SK-N-SH (cell line): ENCODE data around the gene KCNJ15. TPM values are rescaled to one million over a fixed set of nuclear protein-coding genes. Genes with fewer than 3 reads are reported as not detected.

Experiments
- CTCF ChIA-PET: fragments of 300-600, 350-600 bp; formaldehyde crosslinking; extraction: SDS; loops from one replicate; lab custom pipeline; 2021; lab: Yijun Ruan, JAX
- POLR2A ChIA-PET: fragments of 350-600 bp; sonication (Branson Sonifier 250); formaldehyde crosslinking; extraction: SDS; loops from one replicate; lab custom pipeline; 2020; ENCODE audit warnings: antibody characterized with exemption, inconsistent platforms; lab: Yijun Ruan, JAX
- DNase-seq: peaks from one replicate; pipeline ENCODE4 v3.0.0; 2012
- H2AFZ ChIP-seq: fragments of 200-600 bp; sonication (generic); 2 replicates; pipeline ENCODE4 v1.8.1; 2016; ENCODE audit warnings: antibody characterized with exemption, mild to moderate bottlenecking, low read depth
- H3F3A ChIP-seq: fragments of 200-600 bp; sonication (generic); replicated peaks from 2 replicates; pipeline ENCODE3; 2016; ENCODE audit warnings: antibody characterized with exemption, mild to moderate bottlenecking; ENCODE audit not compliant: insufficient read depth
- H3K27ac ChIP-seq, 2 experiments: fragments of 200-500 bp in 1 of 2; fragments of 200-600 bp in 1 of 2; sonication (Bioruptor generic) in 1 of 2; sonication (generic), shearing (Covaris generic) in 1 of 2; 2 replicates each; pipeline versions ENCODE4 v1.5.1 to v1.6.1; 2014 to 2016; ENCODE audit warnings: low read depth in 2 of 2, inconsistent platforms in 1 of 2, low read length in 1 of 2, mild to moderate bottlenecking in 1 of 2, mixed read lengths in 1 of 2
- H3K27me3 ChIP-seq: fragments of 200-600 bp; sonication (generic), shearing (Covaris generic); 2 replicates; pipeline ENCODE4 v1.6.1; 2016; ENCODE audit warnings: mixed run types; ENCODE audit not compliant: insufficient read depth
- H3K36me3 ChIP-seq, 2 experiments: fragments of 200-500 bp in 1 of 2; fragments of 200-600 bp in 1 of 2; sonication (Bioruptor generic) in 1 of 2; sonication (generic) in 1 of 2; replicated peaks in 1 of 2; 2 replicates each; pipeline versions ENCODE3 to v1.5.1; 2014 to 2016; ENCODE audit warnings: low read length in 1 of 2, mild to moderate bottlenecking in 1 of 2; ENCODE audit not compliant: insufficient read depth in 2 of 2, control insufficient read depth in 1 of 2
- H3K4me1 ChIP-seq, 2 experiments: fragments of 200-500 bp in 1 of 2; fragments of 200-600 bp in 1 of 2; sonication (Bioruptor generic) in 1 of 2; sonication (generic), shearing (Covaris generic) in 1 of 2; 2 replicates each; pipeline versions ENCODE4 v1.5.1 to v1.6.1; 2014 to 2016; ENCODE audit warnings: low read depth in 1 of 2, low read length in 1 of 2, mixed run types in 1 of 2; ENCODE audit not compliant: insufficient read depth in 2 of 2, control insufficient read depth in 1 of 2
- H3K4me2 ChIP-seq: fragments of 200-600 bp; sonication (generic), shearing (Covaris generic); 2 replicates; pipeline ENCODE4 v1.6.1; 2017; ENCODE audit warnings: mixed run types
- H3K4me3 ChIP-seq, 2 experiments: fragments of 200-500 bp in 1 of 2; fragments of 200-600 bp in 1 of 2; sonication (Bioruptor generic) in 1 of 2; sonication (generic), shearing (Covaris generic) in 1 of 2; 2 replicates each; pipeline versions ENCODE4 v1.5.1 to v1.8.1; 2014 to 2016; ENCODE audit warnings: low read depth in 2 of 2, inconsistent platforms in 1 of 2, low read length in 1 of 2, mild to moderate bottlenecking in 1 of 2, mixed read lengths in 1 of 2, moderate library complexity in 1 of 2
- H3K79me2 ChIP-seq: fragments of 200-600 bp; sonication (generic); 2 replicates; pipeline ENCODE4 v1.8.1; 2017; ENCODE audit warnings: mild to moderate bottlenecking; ENCODE audit not compliant: insufficient read depth
- H3K9ac ChIP-seq: fragments of 200-600 bp; sonication (generic); 2 replicates; pipeline ENCODE4 v1.6.1; 2017; ENCODE audit warnings: mixed run types
- H3K9me2 ChIP-seq: fragments of 200-600 bp; sonication (generic); 2 replicates; pipeline ENCODE4 v1.6.1; 2017; ENCODE audit warnings: mixed run types
- H3K9me3 ChIP-seq: fragments of 200-600 bp; sonication (generic); 2 replicates; pipeline ENCODE4 v1.6.1; 2017; ENCODE audit warnings: mixed run types, mild to moderate bottlenecking, moderate library complexity
- H4K20me1 ChIP-seq: fragments of 200-600 bp; sonication (generic); 2 replicates; pipeline ENCODE4 v1.6.1; 2017; ENCODE audit warnings: mild to moderate bottlenecking, mixed run types; ENCODE audit not compliant: insufficient read depth
- ELF1 ChIP-seq: IDR thresholded peaks from 2 replicates; pipeline ENCODE4 v1.4.0; 2012
- EP300 ChIP-seq, 2 experiments: IDR thresholded peaks; 2 replicates each; pipeline versions ENCODE4 v1.4.0 to v1.6.1; 2012; ENCODE audit warnings: borderline replicate concordance in 1 of 2, low read depth in 1 of 2, low read length in 1 of 2
- EZH2phosphoT487 ChIP-seq: fragments of 200-600 bp; sonication (generic); IDR thresholded peaks from 2 replicates; pipeline ENCODE4 v1.6.1; 2017; ENCODE audit warnings: low read depth, mixed run types, mild to moderate bottlenecking, antibody characterized with exemption, moderate library complexity, borderline replicate concordance
- FOSL2 ChIP-seq: IDR thresholded peaks from 2 replicates; pipeline ENCODE4 v1.4.0; 2012; ENCODE audit warnings: low read depth, mild to moderate bottlenecking, moderate library complexity, borderline replicate concordance
- FOXJ3 ChIP-seq: sonication (generic); formaldehyde crosslinking; IDR thresholded peaks from 2 replicates; pipeline ENCODE4 v1.5.1; 2020; ENCODE audit warnings: mild to moderate bottlenecking, missing genetic modification reagents
- GABPA ChIP-seq: IDR thresholded peaks from 2 replicates; pipeline ENCODE4 v1.4.0; 2012; ENCODE audit warnings: low read depth, mild to moderate bottlenecking
- JUND ChIP-seq: IDR thresholded peaks from 2 replicates; pipeline ENCODE4 v1.4.0; 2012
- MEF2A ChIP-seq: IDR thresholded peaks from 2 replicates; pipeline ENCODE4 v1.4.0; 2012; ENCODE audit warnings: low read depth, borderline replicate concordance
- NFIC ChIP-seq: IDR thresholded peaks from 2 replicates; pipeline ENCODE4 v1.4.0; 2012; ENCODE audit warnings: borderline replicate concordance
- NRF1 ChIP-seq: IDR thresholded peaks from 2 replicates; pipeline ENCODE4 v1.6.1; 2012; ENCODE audit warnings: low read depth, mild to moderate bottlenecking, low read length
- RAD21 ChIP-seq: IDR thresholded peaks from 2 replicates; pipeline ENCODE4 v1.6.1; 2012; ENCODE audit warnings: mild to moderate bottlenecking, low read length
- TAF1 ChIP-seq: IDR thresholded peaks from 2 replicates; pipeline ENCODE4 v1.6.1; 2012; ENCODE audit warnings: low read depth, mild to moderate bottlenecking, low read length, moderate library complexity, borderline replicate concordance
- TCF12 ChIP-seq: IDR thresholded peaks from 2 replicates; pipeline ENCODE4 v1.4.0; 2012
- YY1 ChIP-seq: IDR thresholded peaks from 2 replicates; pipeline ENCODE4 v1.4.0; 2012; ENCODE audit warnings: low read depth, mild to moderate bottlenecking
- WGBS: methylation state at CpG from one replicate; pipeline ENCODE4 v1.1.6; 2017; ENCODE audit warnings: low lambda C conversion rate; 5-methylcytosine and 5-hydroxymethylcytosine counted together
- polyA plus RNA-seq, 3 experiments: library from polyadenylated mRNA; depleted of rRNA; stranded (reverse); fragments of >200 nt; gene quantifications; 2 replicates each; pipeline ENCODE4 v1.2.3, GENCODE V29; 2012
- TF ChIP-seq, protein P1 (sequence below): fragments of 150-350 bp; IDR thresholded peaks from 2 replicates; pipeline ENCODE4 v1.6.1; 2017; ENCODE audit warnings: antibody characterized with exemption, low read length, low read depth, borderline replicate concordance
- TF ChIP-seq, protein P2 (sequence below): IDR thresholded peaks from 2 replicates; pipeline ENCODE4 v1.4.0; 2012; ENCODE audit warnings: low read depth, borderline replicate concordance
- TF ChIP-seq, protein P3 (sequence below): IDR thresholded peaks from 2 replicates; pipeline ENCODE4 v1.4.0; 2012; ENCODE audit warnings: low read depth
- TF ChIP-seq, protein P4 (sequence below): IDR thresholded peaks from 2 replicates; pipeline ENCODE4; 2012
- TF ChIP-seq, protein P5 (sequence below): fragments of 200-600 bp; sonication (generic); IDR thresholded peaks from 2 replicates; pipeline ENCODE4 v1.6.1; 2017; ENCODE audit warnings: antibody characterized with exemption, mild to moderate bottlenecking, moderate library complexity

The KCNJ15 gene
- polyA plus RNA-seq, 1 of the 3 experiments (the other 2 are of a cell fraction), result 0.03 TPM

DNA sequence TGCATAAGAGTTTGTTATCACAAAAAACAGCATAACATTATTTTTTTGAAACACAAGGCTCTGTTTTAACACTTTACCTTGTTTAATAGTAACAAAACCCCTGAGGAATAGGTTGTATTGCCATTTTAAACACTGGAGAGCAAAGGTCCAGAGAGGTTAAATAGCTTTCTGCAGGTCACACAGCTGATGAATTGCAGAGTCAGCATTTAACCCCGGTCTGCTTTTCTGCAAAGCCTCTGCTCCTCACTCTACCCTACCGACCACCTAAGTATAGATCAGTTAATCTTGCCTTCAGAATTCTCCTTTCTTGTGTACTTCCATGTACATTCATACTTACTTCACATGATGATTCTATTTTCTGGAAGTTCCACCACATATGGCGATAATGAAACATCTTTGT, 42.0 kb downstream of the KCNJ15 start:
- 78% methylated on average over 3 of the region's 3 CpGs for WGBS

More for the DNA sequence above, 42.0 kb downstream of the KCNJ15 start:
- H2AFZ ChIP-seq, result no peak overlapping the region
- TF ChIP-seq EZH2phosphoT487, result no peak
- TF ChIP-seq, protein P1, sequence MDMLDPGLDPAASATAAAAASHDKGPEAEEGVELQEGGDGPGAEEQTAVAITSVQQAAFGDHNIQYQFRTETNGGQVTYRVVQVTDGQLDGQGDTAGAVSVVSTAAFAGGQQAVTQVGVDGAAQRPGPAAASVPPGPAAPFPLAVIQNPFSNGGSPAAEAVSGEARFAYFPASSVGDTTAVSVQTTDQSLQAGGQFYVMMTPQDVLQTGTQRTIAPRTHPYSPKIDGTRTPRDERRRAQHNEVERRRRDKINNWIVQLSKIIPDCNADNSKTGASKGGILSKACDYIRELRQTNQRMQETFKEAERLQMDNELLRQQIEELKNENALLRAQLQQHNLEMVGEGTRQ, result no peak
- TF ChIP-seq MEF2A, result no peak
- TF ChIP-seq TCF12, result no peak
- no peak for TF ChIP-seq YY1
- TF ChIP-seq FOSL2, result no peak
- TF ChIP-seq, protein P2, sequence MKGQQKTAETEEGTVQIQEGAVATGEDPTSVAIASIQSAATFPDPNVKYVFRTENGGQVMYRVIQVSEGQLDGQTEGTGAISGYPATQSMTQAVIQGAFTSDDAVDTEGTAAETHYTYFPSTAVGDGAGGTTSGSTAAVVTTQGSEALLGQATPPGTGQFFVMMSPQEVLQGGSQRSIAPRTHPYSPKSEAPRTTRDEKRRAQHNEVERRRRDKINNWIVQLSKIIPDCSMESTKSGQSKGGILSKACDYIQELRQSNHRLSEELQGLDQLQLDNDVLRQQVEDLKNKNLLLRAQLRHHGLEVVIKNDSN, result no peak
- TF ChIP-seq, protein P3, sequence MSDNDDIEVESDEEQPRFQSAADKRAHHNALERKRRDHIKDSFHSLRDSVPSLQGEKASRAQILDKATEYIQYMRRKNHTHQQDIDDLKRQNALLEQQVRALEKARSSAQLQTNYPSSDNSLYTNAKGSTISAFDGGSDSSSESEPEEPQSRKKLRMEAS, result no peak
- TF ChIP-seq GABPA, result no peak
- TF ChIP-seq NRF1, result no peak
- TF ChIP-seq RAD21, result no peak
- no peak for TF ChIP-seq NFIC
- TF ChIP-seq, protein P4, sequence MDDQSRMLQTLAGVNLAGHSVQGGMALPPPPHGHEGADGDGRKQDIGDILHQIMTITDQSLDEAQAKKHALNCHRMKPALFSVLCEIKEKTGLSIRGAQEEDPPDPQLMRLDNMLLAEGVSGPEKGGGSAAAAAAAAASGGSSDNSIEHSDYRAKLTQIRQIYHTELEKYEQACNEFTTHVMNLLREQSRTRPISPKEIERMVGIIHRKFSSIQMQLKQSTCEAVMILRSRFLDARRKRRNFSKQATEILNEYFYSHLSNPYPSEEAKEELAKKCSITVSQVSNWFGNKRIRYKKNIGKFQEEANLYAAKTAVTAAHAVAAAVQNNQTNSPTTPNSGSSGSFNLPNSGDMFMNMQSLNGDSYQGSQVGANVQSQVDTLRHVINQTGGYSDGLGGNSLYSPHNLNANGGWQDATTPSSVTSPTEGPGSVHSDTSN, result no peak
- no peak for TF ChIP-seq FOXJ3
- TF ChIP-seq TAF1, result no peak
- no peak for TF ChIP-seq JUND
- TF ChIP-seq EP300 (IDR thresholded peaks at IDR 0.05; ENCODE audit: borderline replicate concordance in 1 of 2, low read depth in 1 of 2, low read length in 1 of 2), result no peak
- no peak for TF ChIP-seq ELF1
- TF ChIP-seq, protein P5, sequence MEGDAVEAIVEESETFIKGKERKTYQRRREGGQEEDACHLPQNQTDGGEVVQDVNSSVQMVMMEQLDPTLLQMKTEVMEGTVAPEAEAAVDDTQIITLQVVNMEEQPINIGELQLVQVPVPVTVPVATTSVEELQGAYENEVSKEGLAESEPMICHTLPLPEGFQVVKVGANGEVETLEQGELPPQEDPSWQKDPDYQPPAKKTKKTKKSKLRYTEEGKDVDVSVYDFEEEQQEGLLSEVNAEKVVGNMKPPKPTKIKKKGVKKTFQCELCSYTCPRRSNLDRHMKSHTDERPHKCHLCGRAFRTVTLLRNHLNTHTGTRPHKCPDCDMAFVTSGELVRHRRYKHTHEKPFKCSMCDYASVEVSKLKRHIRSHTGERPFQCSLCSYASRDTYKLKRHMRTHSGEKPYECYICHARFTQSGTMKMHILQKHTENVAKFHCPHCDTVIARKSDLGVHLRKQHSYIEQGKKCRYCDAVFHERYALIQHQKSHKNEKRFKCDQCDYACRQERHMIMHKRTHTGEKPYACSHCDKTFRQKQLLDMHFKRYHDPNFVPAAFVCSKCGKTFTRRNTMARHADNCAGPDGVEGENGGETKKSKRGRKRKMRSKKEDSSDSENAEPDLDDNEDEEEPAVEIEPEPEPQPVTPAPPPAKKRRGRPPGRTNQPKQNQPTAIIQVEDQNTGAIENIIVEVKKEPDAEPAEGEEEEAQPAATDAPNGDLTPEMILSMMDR, result no peak
- H3K4me2 ChIP-seq, result no peak overlapping the region
- H3K27me3 ChIP-seq, result no peaks in the 10 kb centered on the region
- H3F3A ChIP-seq, result peaks cover 3% of the 10 kb centered on the region
- no peaks in the 10 kb centered on the region for H4K20me1 ChIP-seq
- POLR2A ChIA-PET, result no interaction called here
- no peak overlapping the region for H3K27ac ChIP-seq
- CTCF ChIA-PET, result no interaction called here
- no peaks in the 10 kb centered on the region for H3K36me3 ChIP-seq
- no peak for DNase-seq
- no peaks in the 10 kb centered on the region for H3K79me2 ChIP-seq
- H3K9ac ChIP-seq, result no peak overlapping the region
- no peaks in the 10 kb centered on the region for H3K9me2 ChIP-seq
- H3K4me1 ChIP-seq, result peaks cover 0 to 3% of the 10 kb centered on the region in 2 experiments; a peak in 1 of 4 replicates
- no peaks in the 10 kb centered on the region for H3K9me3 ChIP-seq
- no peak overlapping the region for H3K4me3 ChIP-seq
